ENCODE results near the gene EPHA8.

Gene EPHA8

DNA sequence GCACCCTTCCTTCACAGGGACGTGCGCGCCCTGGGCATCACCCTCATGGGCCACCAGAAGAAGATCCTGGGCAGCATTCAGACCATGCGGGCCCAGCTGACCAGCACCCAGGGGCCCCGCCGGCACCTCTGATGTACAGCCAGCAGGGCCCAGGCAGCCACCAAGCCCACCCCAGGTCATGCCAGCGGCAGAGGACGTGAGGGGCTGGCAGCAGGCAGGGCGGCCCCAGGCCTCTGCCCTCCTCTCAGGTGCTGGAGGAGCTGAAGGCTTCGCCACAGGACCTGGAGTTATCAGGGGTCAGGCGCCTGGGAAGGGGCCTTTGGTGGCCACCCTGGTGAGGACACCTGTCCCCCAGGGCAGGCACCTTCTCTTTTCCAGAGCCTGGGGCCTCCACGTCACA, 38.3 kb downstream of the EPHA8 start:
- TF ChIP-seq EZH2phosphoT487 (IDR thresholded peaks at IDR 0.05; ENCODE audit: low read length): no peak
- no peak for TF ChIP-seq EZH2 (optimal IDR thresholded peaks at IDR 0.05; ENCODE audit: low read depth, low read length)
- TF ChIP-seq, protein P1, sequence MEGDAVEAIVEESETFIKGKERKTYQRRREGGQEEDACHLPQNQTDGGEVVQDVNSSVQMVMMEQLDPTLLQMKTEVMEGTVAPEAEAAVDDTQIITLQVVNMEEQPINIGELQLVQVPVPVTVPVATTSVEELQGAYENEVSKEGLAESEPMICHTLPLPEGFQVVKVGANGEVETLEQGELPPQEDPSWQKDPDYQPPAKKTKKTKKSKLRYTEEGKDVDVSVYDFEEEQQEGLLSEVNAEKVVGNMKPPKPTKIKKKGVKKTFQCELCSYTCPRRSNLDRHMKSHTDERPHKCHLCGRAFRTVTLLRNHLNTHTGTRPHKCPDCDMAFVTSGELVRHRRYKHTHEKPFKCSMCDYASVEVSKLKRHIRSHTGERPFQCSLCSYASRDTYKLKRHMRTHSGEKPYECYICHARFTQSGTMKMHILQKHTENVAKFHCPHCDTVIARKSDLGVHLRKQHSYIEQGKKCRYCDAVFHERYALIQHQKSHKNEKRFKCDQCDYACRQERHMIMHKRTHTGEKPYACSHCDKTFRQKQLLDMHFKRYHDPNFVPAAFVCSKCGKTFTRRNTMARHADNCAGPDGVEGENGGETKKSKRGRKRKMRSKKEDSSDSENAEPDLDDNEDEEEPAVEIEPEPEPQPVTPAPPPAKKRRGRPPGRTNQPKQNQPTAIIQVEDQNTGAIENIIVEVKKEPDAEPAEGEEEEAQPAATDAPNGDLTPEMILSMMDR (IDR thresholded peaks at IDR 0.05; ENCODE audit: low read length): no peak
- Histone ChIP-seq H3K4me3 (ENCODE audit: low read length) (no peak overlapping the region), H3K27me3 (replicated peaks; ENCODE audit: insufficient read depth, low read length) (peaks cover 93% of the 10 kb centered on the region), H3K79me2 (ENCODE audit: low read length) (no peaks in the 10 kb centered on the region), H3F3A (ENCODE audit: insufficient read depth, low read length) (no peaks in the 10 kb centered on the region), H4K20me1 (ENCODE audit: insufficient read depth, low read length) (no peaks in the 10 kb centered on the region), H2AFZ (ENCODE audit: low read length) (no peak overlapping the region), H3K9ac (ENCODE audit: low read length) (no peak overlapping the region), H3K9me3 (replicated peaks; ENCODE audit: insufficient read depth, low read length) (no peaks in the 10 kb centered on the region), H3K36me3 (replicated peaks; ENCODE audit: insufficient read depth, low read length) (no peaks in the 10 kb centered on the region), H3K4me1 (ENCODE audit: low read length) (no peaks in the 10 kb centered on the region), H3K9me2 (replicated peaks; ENCODE audit: insufficient read depth, low read length) (no peaks in the 10 kb centered on the region), H3K27ac (ENCODE audit: low read length) (no peak overlapping the region), H3K4me2 (ENCODE audit: low read depth, low read length) (no peak overlapping the region)
- DNase-seq: no peak

DNA sequence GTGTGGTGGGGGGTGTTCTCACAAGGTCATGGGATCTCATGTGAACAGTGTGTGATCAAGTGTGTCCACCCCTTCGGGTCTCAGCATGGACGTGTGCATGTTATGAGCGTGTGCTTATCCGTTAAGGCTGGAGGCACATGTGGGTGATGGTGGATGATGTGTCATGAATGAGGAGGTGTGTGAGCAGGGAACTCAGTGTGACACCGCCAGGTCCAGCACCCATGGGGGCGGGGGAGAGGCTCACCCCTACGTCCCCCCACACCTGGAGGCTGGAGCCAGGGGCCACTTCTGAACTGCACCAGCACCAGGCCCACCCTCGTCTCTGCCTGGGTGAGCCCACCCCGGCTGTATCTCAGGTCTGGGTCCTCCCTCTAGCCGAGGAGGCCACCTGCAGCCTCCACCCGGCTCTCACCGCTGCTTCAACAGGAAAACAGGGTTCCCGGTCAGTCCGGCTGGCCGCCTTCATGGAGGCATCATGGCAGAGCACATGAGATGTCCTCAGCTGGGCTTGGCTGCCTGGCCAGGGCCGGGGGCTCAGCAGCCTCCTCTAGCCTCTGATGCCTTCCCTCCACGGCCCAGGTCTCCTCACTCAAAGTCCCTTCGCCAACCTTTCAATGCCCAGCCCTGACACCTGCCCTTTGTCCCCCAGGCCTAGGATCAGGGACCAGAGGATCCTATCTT, 38.9 kb downstream of the EPHA8 start:
- Histone ChIP-seq H3K9ac (ENCODE audit: low read length) (no peak overlapping the region), H3K9me3 (replicated peaks; ENCODE audit: insufficient read depth, low read length) (no peaks in the 10 kb centered on the region), H3K4me1 (ENCODE audit: low read length) (no peaks in the 10 kb centered on the region), H3F3A (ENCODE audit: insufficient read depth, low read length) (no peaks in the 10 kb centered on the region), H3K4me2 (ENCODE audit: low read depth, low read length) (no peak overlapping the region), H3K36me3 (replicated peaks; ENCODE audit: insufficient read depth, low read length) (no peaks in the 10 kb centered on the region), H3K79me2 (ENCODE audit: low read length) (no peaks in the 10 kb centered on the region), H3K9me2 (replicated peaks; ENCODE audit: insufficient read depth, low read length) (no peaks in the 10 kb centered on the region), H3K27ac (ENCODE audit: low read length) (no peak overlapping the region), H4K20me1 (ENCODE audit: insufficient read depth, low read length) (no peaks in the 10 kb centered on the region), H3K4me3 (ENCODE audit: low read length) (no peak overlapping the region), H3K27me3 (replicated peaks; ENCODE audit: insufficient read depth, low read length) (peaks cover 92% of the 10 kb centered on the region), H2AFZ (ENCODE audit: low read length) (no peak overlapping the region)
- no peak for DNase-seq
- TF ChIP-seq EZH2 (optimal IDR thresholded peaks at IDR 0.05; ENCODE audit: low read depth, low read length) (no peak), EZH2phosphoT487 (IDR thresholded peaks at IDR 0.05; ENCODE audit: low read length) (no peak)
- TF ChIP-seq, protein P1 (IDR thresholded peaks at IDR 0.05; ENCODE audit: low read length): no peak

- no peaks in the 10 kb centered on the region for H3F3A ChIP-seq (ENCODE audit: insufficient read depth, low read length)
- DNase-seq: no peak
- no peak overlapping the region for H3K4me2 ChIP-seq (ENCODE audit: low read depth, low read length)
- H3K27ac ChIP-seq (ENCODE audit: low read length): no peak overlapping the region
- H3K9me3 ChIP-seq (replicated peaks; ENCODE audit: insufficient read depth, low read length): no peaks in the 10 kb centered on the region
- no peak overlapping the region for H3K4me3 ChIP-seq (ENCODE audit: low read length)
- H3K4me1 ChIP-seq (ENCODE audit: low read length): no peaks in the 10 kb centered on the region
- no peaks in the 10 kb centered on the region for H3K79me2 ChIP-seq (ENCODE audit: low read length)
- no peaks in the 10 kb centered on the region for H4K20me1 ChIP-seq (ENCODE audit: insufficient read depth, low read length)
- peaks cover 93% of the 10 kb centered on the region for H3K27me3 ChIP-seq (replicated peaks; ENCODE audit: insufficient read depth, low read length)
- H3K36me3 ChIP-seq (replicated peaks; ENCODE audit: insufficient read depth, low read length): no peaks in the 10 kb centered on the region
- no peak for TF ChIP-seq EZH2 (optimal IDR thresholded peaks at IDR 0.05; ENCODE audit: low read depth, low read length)
- TF ChIP-seq, protein P1 (IDR thresholded peaks at IDR 0.05; ENCODE audit: low read length): no peak
- TF ChIP-seq EZH2phosphoT487 (IDR thresholded peaks at IDR 0.05; ENCODE audit: low read length): no peak
- no peak overlapping the region for H3K9ac ChIP-seq (ENCODE audit: low read length)
- H3K9me2 ChIP-seq (replicated peaks; ENCODE audit: insufficient read depth, low read length): no peaks in the 10 kb centered on the region
- H2AFZ ChIP-seq (ENCODE audit: low read length): no peak overlapping the region
Observed at GRCh38 chr1:22606161-22606560, 42.9 kb downstream of the EPHA8 start.

Measured in MM.1S (cell line).